ENCODE data around the gene RALGPS2. TPM values are rescaled to one million over a fixed set of nuclear protein-coding genes. Genes with fewer than 3 reads are reported as not detected.
A peak's percentile ranks its signal among the peaks of the same experiment; 100 is the strongest.

Gene RALGPS2
- total and polyA plus RNA-seq, 8 donors = 3.1 to 72.3 (median 8.3) TPM

- no peak for DNase-seq
- intact Hi-C loops (cut with DNase I; ENCODE audit: low total_unique reads) = no loop called here
- Histone ChIP-seq H3K36me3 (no peaks in the 10 kb centered on the region), H3K4me1 (peaks cover 13 to 45% (median 27%) of the 10 kb centered on the region in 4 donors), H3K27me3 (no peaks in the 10 kb centered on the region), H3K4me3 (no peak overlapping the region), H3K27ac (peak overlapping the region in 1 of 5 donors; percentile 70), H3K9me3 (no peaks in the 10 kb centered on the region)
- TF ChIP-seq POLR2AphosphoS5 (IDR thresholded peaks at IDR 0.05) (no peak), CTCF (IDR thresholded peaks at IDR 0.05) (no peak), POLR2A (IDR thresholded peaks at IDR 0.05) (no peak), EP300 (IDR thresholded peaks at IDR 0.05) (no peak)
- 81 to 94% (median 92%) methylated on average over 11 of the region's 11 CpGs for WGBS, 5 donors
These were observed 229.3 kb downstream of the RALGPS2 start for GRCh38 chr1:178954325-178954690.

DNA sequence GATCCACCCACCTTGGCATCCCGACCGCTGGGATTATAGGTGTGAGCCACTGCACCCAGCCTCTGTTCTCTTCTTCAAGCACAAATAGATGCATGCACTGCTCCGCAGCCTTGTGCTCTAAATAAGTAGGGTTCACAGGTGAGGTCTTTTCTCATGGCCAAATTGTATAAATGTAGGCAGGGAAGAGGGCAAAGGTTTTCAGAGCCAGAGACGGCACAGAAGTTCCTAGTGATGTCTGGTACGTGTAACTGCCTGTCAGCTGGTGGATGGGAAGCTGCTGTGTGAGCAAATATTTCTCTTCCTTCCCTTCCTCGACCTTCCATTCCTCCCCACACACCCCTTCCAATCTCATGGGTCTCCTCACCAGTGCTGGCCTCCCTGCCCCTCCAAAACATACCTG, 229.9 kb downstream of the RALGPS2 start:
- Histone ChIP-seq H3K4me1 (peaks cover 13 to 45% (median 27%) of the 10 kb centered on the region in 4 donors), H3K27me3 (no peaks in the 10 kb centered on the region), H3K36me3 (no peaks in the 10 kb centered on the region), H3K4me3 (no peak overlapping the region), H3K27ac (peak overlapping the region in 1 of 5 donors; percentile 2), H3K9me3 (no peaks in the 10 kb centered on the region)
- intact Hi-C loops (cut with DNase I; ENCODE audit: low total_unique reads) = no loop called here
- TF ChIP-seq CTCF (IDR thresholded peaks at IDR 0.05) (no peak), EP300 (IDR thresholded peaks at IDR 0.05) (no peak), POLR2A (IDR thresholded peaks at IDR 0.05) (no peak), POLR2AphosphoS5 (IDR thresholded peaks at IDR 0.05) (no peak)
- no peak for DNase-seq
- WGBS, 5 donors = 63 to 75% (median 70%) methylated on average over 6 of the region's 6 CpGs

DNA sequence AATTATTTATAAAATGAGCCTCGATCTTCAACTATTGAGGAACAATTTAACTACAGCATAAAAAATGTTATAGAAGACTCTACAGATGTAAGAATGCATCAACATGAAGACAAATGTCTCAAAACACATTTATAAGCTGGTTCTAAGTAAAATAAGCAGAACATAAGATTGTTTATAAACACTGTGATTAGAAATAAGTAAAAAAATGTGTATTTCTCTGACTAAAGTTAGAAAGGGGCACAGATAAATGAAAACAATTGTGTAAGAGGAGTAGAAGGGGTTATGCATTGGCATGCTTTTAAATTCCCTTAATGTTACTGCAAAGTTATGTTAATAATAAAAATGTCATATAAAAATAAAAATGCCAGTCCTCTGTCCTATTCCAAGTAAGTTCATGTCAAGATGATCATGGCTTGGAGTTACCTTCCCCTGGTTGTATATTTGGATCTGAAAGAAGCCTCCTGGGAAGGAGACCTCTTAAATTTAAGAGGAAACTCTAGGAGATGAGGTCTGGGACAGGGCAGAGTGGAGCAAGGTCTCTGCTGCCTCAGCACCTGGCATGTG, 230.4 kb downstream of the RALGPS2 start:
- Histone ChIP-seq H3K27ac (peak overlapping the region in 1 of 5 donors; percentile 2), H3K4me1 (peaks cover 13 to 40% (median 25%) of the 10 kb centered on the region in 4 donors), H3K36me3 (no peaks in the 10 kb centered on the region), H3K4me3 (no peak overlapping the region), H3K27me3 (no peaks in the 10 kb centered on the region), H3K9me3 (no peaks in the 10 kb centered on the region)
- DNase-seq = no peak
- intact Hi-C loops (cut with DNase I; ENCODE audit: low total_unique reads) = no loop called here
- WGBS, 5 donors = 58 to 77% (median 69%) methylated on average over 1 of the region's 1 CpG
- TF ChIP-seq CTCF (IDR thresholded peaks at IDR 0.05) = no peak
- TF ChIP-seq POLR2A (IDR thresholded peaks at IDR 0.05) = no peak
- no peak for TF ChIP-seq EP300 (IDR thresholded peaks at IDR 0.05)
- no peak for TF ChIP-seq POLR2AphosphoS5 (IDR thresholded peaks at IDR 0.05)

DNA sequence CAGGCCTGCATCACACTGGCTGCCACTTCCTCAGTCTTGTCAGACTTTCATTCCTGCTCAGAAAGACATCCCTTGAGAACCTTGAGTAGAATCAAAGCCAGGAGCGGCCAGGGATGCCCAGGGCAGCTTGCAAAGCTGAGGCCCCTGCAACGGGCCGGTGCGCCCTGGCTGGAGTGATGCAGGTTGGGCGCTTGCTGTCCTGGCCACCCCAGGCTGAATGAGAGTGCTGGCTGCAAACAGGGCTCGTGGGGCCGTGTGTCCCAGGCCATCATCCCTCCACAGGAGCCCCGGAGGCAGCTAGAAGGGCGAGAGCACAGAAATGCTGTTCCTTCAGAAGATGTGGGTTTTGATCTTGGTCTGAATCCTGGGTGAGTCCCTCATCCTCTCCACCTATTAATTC, 233.4 kb downstream of the RALGPS2 start:
- Histone ChIP-seq H3K27me3 (no peaks in the 10 kb centered on the region), H3K4me3 (no peak overlapping the region), H3K4me1 (peaks cover 0 to 18% (median 4%) of the 10 kb centered on the region in 4 donors), H3K36me3 (no peaks in the 10 kb centered on the region), H3K27ac (no peak overlapping the region), H3K9me3 (no peaks in the 10 kb centered on the region)
- no peak for DNase-seq
- 81 to 94% (median 90%) methylated on average over 8 to 9 of the region's 9 CpGs for WGBS, 5 donors
- intact Hi-C loops (cut with DNase I; ENCODE audit: low total_unique reads) = no loop called here
- TF ChIP-seq POLR2A (IDR thresholded peaks at IDR 0.05) (no peak), EP300 (IDR thresholded peaks at IDR 0.05) (no peak), POLR2AphosphoS5 (IDR thresholded peaks at IDR 0.05) (no peak), CTCF (IDR thresholded peaks at IDR 0.05) (no peak)
